GM18873 (cell line): ENCODE results near the gene GYS2.
"Not testable (repeated sequence)": the region's sequence is repeated elsewhere in the genome, so short reads cannot be mapped to it uniquely, and the experiment has no call there.

Source experiments
- ATAC-seq: cut with Tn5 transposase; IDR thresholded peaks from one replicate; pipeline ENCODE4 v1.9.1; 2021; ENCODE audit warnings: mild to moderate bottlenecking, moderate library complexity, moderate number of reproducible peaks; ENCODE audit not compliant: unreplicated experiment, low FRiP score

GYS2 gene

DNA sequence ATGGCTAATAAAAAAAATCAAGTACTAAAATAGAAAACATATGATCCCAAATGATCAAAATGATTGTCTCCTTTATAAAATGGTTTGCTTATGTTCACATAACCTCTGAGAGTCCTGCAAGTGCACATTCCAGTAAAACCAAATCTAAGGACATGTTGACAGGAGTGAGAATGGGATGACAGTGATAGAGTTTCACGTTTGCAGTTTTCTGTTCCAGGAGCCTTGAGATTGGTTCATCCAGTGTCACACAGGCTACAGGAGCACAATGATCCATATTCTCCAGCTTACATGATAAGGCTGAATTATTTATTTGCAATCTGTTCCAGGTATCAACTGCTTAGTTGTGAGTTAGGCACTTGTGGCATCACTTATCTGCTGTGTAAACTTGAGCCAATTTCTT is 1.5 kb upstream of the GYS2 start:
- ATAC-seq: no peak

DNA sequence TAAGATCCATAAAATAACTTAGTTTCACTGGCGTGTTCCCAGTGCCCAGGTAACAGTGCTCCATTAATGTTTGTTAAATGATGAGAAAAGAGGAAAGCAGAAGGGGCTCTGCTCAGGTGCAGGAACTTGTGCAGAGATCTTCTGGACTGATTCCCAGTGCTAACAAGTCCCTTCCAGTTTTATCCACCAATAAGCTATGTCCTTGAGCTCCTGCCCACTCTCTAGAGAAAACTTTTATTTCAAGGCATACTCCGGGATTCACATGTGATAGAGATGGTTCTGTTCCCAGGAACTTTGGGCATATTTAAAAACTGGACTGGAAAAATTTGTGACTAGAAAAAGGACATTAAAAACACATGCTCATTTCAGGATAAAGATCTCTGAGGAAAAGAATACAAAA is 1.9 kb downstream of the GYS2 start:
- ATAC-seq: no peak

DNA sequence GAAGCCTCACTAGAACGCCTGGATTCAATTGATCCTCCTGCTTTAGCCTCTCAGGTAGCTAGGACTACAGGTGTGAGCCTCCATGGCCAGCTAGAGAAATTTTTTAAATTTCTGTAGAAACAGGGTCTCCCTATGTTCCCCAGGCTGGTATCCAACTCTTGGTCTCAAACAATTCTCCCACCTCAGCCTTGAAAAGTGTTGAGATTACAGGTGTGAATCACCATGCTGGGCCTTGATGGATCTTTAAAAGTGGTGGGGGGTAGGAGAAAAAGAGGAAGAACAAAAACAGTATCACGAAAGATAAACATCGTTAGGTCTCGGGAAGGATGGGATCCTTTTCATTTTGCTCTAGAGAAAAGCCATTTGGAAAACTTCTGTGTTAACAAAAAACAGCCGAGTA is 4.5 kb downstream of the GYS2 start:
- ATAC-seq: no peak

DNA sequence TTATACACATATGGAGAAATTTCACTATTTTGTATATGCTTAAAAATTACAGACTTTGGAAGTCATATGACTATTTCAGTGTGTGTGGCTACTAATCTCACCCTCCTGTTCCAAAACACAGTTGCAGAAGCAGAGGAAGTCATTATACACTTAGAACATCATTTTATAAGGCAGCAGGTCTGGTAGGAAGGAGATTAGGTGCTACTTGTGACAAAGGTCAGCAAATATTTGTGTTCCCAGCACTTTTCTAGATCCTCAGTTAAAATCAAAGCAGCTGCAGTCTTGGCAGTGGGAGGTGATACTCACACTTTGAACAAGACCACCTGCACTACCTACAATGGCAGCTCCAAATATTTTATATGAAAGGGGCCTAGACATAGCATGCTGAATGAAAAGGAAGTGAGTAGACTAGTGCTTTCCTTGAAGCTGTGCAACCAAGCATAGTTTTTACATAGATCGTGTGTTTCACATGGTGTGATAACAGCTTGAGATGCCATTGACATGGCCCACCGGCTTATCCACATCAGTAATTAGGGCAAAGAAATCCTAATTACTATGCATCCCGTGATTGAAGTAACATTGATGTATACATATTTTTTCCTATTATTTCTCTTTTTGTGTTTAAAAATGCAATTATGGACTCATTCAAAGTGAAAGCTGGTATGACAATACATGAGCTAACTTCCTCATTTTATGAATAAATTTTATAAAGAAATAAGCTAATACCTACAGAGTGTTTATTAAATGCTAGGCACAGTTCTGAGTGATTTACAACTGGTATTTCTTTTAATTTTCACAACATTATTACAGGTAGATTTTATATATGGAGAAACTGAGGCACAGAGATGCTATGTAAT is 5.3 kb downstream of the GYS2 start:
- no peak for ATAC-seq

DNA sequence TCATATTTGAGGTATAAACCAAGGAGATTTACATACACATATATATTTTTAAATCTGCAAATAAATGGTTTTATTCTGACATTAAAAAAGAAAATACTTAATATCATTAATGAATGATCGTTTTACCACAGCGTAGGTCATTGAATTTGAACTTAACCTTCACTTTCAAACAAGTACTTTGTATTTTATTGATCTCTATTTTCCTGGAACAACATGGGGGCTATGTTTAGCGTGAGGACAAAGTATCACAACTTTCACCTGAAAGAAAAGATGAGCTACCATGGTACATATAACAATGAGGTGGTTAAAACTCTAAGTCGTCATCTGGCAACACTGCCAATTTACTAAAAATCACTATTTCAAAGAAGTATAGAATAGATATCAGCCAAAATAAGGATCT is 6.0 kb downstream of the GYS2 start:
- no peak for ATAC-seq

DNA sequence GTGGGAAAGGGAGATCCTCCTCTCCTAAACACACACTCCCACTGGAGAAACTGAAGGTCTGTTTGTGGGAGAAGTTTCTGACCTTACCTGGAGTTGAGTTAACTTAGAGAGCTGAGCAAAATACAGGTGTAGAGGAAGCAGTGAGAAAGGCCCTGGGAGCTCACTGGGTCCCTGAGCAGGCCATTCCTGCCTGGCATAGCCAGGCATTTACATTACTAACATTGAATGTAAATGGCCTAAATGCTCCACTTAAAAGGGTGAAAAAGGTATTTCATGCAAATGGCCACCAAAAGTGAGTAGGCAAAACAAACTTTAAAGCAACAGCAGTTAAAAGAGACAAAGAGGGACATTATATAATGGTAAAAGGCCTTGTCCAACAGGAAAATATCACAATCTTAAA is 9.3 kb downstream of the GYS2 start:
- not testable (repeated sequence) for ATAC-seq

DNA sequence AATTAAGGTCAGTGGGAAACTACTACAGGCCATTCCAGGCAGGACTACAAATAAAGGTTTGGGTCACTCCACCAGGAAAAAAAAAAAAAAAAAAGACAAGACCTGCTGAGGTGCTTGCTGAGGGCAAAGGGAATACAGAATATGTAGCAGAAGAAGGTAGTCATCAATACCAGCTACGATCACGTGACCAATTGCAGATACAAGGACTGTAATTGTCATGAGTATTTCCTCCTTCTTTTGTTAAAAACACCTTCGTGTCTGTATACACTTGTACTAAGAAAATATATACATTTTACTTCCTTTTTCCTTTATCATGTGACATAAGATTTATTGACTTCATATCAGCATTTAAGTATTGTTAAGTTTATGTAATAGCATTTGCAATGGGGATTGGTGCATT is 19.2 kb downstream of the GYS2 start:
- ATAC-seq: no peak

DNA sequence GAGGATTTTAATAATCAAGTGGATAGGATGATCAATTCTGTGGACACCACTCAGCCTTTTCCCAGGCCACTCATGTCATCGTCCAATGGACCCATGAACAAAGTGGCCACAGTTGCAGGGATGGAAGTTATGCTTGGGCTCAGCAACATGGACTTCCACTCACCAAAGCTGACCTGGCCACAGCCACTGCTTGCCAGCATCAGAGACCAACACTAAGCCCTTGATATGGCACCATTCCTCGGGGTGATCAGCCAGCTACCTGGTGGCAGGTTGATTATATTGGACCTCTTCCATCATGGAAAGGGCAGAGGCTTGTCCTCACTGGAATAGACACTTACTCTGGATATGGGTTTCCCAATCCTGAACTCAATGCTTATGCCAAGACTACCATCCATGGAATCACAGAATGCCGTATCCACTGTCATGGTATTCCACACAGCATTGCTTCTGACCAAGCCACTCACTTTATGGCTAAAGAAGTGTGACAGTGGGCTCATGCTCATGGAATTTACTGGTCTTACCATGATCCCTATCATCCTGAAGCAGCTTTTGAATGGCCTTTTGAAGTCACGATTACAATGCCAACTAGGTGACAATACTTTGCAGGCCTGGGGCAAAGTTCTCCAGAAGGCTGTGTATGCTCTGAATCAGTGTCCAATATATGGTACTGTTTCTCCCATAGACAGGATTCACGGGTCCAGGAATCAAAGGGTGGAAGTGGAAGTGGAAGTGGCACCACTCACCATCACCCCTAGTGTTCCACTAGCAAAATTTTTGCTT is 20.1 kb downstream of the GYS2 start:
- ATAC-seq: not testable (repeated sequence)

DNA sequence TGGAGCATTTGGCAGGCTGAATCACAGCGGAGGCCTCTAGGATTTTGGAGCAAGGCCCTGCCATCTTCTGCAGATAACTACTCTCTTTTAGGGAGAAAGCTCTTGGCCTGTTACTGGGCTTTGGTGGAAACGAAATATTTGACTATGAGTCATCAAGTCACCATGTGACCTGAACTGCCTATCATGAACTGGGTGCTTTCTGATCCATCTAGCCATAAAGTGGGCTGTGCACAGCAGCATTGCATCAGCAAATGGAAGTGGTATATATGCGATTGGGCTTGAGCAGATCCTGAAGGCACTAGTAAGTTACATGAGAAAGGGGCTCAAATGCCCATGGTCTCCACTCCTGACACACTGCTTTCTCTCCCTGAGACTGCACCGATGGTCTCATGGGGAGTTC is 21.1 kb downstream of the GYS2 start:
- ATAC-seq: no peak

DNA sequence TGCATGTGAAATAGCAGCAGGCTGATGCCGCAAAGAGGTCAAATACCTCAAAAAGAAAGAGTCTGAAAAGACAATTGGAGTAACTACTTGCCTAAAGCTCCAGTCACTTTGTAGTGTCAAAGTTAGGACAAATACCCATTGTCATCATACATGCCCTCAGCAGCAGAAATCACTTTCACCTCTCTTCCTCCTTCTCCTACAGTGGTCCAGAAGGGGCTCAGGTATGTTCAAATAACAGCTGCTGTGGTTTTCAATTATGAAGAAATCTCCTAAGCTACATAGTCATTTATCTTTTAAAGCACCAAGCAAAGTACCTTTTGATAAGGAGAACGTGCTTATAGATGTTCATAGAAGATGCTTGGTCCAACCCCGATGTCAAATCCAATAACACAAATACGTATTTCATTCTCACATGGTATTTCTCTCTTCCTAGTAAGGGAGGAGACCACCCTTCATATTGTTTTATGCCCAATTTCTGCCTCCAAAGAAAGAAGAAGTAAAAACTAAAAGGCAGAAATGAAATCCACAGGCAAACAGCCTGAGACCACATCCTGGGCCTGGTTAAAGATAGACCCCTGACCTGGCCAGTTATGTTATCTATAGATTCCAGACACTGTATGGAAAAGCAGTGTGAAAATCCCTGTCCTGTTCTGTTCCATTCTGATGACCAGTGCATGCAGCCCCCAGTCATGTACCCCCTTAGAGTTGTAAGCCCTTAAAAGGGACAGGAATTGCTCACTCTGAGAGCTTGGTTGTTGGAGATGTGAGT is 23.7 kb downstream of the GYS2 start:
- ATAC-seq: no peak

DNA sequence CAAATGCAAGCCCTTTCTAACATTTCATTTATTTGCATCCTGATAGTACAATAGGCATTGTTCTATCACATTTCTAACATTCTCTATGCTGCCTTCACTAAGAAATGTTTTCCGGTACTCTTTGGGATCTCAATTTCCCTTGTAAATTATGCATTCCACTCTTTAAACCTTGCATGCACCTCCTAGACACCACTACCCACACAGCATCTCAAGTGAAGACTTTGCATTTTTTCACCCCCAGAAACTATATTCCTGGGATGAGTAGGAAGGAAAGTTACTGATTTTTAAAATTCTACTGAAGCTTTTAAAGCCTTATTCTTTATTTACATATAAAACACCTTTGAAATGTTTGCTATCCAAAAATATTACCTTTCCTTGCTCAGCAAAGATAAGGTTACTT is 27.1 kb downstream of the GYS2 start:
- no peak for ATAC-seq

DNA sequence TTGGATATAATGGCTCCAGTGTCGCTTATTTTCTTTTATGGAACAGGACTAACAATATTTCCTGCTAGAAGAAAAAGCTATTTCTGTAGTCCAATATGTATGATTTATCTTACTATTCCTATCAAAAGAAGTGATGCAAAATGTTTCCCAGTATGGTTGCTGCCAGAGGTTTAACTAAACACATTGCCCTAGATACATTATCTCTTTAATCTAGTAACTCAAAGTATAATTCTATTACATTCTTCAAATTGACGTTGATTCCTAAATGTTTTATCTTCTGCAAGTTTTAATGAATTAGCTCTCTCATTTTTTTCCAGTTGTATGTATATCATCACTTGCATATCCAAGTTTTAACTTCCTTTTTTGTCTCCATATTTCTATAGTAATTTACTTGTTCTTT is 28.2 kb downstream of the GYS2 start:
- ATAC-seq: no peak

DNA sequence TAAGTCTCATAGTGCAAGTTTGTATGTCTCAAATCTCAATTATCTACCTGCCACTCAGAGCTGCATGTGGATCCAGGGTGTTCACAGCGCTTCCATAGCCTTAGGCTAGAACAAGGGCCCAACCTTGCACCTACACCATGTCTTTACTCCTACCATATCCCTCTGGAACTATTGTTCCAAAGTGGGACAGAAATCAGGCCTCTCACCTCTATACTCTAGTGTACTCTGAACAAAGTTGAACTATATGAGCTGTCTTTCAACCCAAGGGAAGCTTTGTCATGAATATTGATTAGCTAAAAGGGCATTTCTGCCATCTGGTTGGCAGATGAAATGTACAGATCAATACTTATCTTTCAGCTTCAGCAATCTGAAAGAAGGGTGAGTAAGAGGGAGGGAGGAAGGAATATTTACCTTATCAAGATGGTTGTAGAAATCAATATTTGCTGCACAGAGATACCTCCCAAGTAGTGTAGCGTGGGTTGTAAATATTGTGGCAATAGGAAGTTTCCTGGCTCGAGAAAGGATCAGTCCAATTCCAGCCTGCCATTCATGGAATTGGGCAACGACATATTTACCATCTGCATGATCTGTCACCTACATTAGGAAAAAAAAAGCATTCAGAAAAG is 30.8 kb downstream of the GYS2 start:
- no peak for ATAC-seq

DNA sequence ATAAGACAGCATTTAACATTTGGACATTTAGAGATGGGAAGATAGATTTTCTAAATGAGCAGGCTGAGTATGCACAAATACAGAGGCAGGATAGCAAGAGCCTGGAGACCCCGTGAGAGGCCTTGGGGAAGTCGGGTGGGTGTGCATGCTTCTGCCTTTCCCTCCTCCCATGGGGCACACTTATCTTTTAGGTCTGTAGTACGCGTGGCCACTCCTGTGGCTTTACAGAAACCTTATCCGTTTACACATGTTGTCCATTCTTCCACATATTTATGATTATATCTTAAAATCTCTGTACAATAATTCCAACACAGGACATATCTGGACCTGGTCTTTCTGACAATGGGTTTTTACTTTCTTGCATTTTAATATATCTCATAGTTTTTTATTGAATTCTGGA is 33.6 kb downstream of the GYS2 start:
- no peak for ATAC-seq

DNA sequence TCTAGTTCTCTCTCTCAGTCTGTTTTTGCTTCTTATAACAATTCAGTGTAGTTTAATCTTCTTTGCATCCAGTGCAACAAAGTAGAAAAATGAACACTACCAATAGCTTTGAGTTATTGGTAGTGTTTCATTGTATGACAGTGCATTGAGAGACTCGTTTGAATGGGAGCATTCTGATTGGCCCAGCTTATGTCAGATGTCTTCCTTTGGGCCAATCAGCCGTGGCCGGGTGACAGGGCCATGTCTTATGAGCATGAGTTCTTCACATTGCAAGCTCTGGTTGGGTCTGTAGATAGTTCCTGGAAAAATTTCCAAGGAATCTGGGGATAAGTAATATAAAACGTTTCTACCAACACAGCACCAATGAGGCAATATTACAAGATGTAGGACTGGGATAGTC is 36.5 kb downstream of the GYS2 start:
- ATAC-seq: no peak

DNA sequence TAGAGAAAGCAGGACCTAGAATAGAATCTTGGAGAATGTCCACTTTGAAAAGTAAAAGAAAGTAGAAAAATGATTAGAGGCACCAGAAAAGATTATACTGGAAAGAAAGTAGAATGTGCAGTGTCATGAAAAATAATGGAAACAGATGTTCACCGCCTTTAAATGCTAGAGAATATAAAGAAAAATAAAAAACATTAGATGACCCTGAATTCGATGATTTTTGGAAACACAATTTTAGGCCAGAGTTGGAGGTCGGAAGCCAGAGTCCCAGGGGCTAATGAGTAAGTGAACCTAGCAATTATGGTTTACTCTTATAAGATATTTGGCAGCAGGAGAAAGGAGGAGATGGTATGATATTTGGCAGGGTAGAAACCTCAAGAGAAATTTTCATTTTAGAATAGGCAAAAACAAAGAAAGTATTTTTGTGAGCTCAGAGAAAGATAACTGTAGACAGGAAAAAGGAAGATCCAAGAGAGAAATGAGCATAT is 37.7 kb downstream of the GYS2 start:
- ATAC-seq: no peak

DNA sequence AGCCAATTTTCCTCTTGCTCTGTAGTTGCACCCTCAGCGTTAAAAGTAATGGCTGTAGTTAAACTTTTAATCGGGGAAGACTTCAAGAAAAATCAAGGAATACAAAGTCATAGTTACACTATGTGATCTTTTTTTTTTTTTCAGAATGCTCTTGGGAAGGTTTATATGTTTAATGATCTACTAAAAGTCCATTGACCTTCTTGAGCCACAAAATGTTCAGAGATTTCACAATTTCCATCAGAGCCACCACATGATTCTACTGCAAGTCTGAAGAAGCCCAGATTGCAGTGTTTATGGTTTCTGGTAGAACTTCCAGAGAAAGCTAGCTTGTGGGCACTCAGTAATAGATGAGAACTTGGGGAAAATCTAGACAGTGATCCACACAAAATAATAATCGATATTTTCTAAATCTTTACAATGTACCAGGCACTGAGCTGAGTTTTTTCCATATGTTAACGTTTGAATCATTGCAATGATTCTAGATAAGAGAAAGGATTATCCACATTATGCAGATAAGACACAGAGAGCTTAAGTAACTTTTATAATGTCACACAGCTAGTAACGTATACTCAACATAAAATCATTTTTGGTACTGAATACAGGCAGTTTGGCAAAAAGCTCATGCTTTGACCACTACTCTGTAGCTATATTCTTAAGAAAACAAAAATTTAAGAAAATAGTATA is 38.3 kb downstream of the GYS2 start:
- no peak for ATAC-seq

DNA sequence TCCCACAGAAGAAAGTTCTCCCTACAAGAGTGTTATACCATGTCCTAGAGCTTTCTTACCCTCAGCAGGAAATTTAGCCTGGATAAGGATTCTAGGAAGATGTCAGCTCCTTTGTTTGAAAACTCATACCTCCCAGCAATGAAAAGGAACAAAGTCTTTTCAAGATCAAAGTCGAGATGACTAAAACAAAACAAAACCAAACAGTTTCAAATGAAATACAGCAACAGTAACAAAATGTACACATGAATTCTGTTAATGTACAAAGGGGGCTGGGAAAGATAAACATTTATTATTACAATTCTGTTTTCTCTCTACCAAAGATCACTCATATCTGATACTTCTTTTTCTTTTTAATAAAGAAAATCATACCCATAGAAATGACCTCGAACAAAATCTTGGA is 41.8 kb downstream of the GYS2 start:
- no peak for ATAC-seq

DNA sequence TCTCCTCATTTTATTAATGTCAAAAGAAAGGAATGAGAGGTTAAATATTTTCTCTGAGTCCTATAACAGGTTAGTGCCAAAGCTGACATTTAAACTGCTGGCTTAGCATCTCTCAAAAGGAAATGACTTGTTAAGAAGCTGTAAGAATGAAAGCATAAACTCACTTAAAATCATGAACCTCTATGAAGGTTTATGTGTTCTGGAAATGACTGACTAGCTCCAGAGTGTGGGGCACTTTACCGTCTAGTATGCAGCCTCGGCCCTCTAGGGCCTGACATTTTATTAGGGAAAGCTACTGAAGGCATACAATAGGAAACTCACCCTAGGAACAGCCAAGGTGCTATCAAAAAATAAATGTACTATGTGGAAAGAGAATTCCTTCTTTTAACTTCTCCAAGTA is 43.5 kb downstream of the GYS2 start:
- no peak for ATAC-seq
